Measurements from ENCODE around the gene C14orf180.

DNA sequence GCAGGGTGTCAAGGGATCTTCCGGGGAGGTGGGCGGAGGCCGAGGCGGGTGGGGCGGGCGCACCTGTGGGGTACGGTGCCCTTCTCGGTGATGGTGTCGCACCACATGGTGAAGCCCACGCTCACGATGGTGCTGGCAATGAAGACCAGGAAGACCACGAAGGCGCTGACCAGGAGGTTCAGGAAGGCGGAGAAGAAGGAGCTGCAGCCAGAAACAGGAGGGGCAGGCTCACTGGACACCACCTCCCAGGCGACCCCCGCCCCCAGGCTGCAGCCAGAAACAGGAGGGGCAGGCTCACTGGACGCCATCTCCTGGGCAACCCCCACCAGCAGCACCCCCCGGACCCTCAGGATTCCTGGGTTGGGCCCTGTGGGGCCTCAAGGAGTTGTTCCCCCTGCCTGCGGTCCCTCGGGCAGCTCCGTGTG is 17.4 kb downstream of the C14orf180 start:
- TF ChIP-seq EZH2phosphoT487 (IDR thresholded peaks at IDR 0.05), result no peak
- TF ChIP-seq, protein P1, sequence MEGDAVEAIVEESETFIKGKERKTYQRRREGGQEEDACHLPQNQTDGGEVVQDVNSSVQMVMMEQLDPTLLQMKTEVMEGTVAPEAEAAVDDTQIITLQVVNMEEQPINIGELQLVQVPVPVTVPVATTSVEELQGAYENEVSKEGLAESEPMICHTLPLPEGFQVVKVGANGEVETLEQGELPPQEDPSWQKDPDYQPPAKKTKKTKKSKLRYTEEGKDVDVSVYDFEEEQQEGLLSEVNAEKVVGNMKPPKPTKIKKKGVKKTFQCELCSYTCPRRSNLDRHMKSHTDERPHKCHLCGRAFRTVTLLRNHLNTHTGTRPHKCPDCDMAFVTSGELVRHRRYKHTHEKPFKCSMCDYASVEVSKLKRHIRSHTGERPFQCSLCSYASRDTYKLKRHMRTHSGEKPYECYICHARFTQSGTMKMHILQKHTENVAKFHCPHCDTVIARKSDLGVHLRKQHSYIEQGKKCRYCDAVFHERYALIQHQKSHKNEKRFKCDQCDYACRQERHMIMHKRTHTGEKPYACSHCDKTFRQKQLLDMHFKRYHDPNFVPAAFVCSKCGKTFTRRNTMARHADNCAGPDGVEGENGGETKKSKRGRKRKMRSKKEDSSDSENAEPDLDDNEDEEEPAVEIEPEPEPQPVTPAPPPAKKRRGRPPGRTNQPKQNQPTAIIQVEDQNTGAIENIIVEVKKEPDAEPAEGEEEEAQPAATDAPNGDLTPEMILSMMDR (IDR thresholded peaks at IDR 0.05), result no peak

Data from neural progenitor cell (in vitro differentiated cells).